ENCODE data around the gene GRID1. TPM values are rescaled to one million over a fixed set of nuclear protein-coding genes. Genes with fewer than 3 reads are reported as not detected.
"Not testable (repeated sequence)": the region's sequence is repeated elsewhere in the genome, so short reads cannot be mapped to it uniquely, and the experiment has no call there.

The GRID1 gene
- total RNA-seq, 1 donor from 2014 or later: 1.1 TPM

GRCh38 chr10:86242761-86243160 lies 123.8 kb downstream of the GRID1 start:
- Mint-ChIP-seq H3K4me1 (peaks cover 6% of the 10 kb centered on the region), H3K27ac (ENCODE audit: unreplicated experiment) (peak overlapping the region; percentile 3), H3K4me3 (no peak overlapping the region), H3K36me3 (ENCODE audit: low read depth) (peaks cover 2% of the 10 kb centered on the region), H3K9me3 (peaks cover 6% of the 10 kb centered on the region), H3K27me3 (ENCODE audit: low read depth) (no peaks in the 10 kb centered on the region)
- no peak for DNase-seq (ENCODE audit: low read depth, low spot score)
- TF ChIP-seq, protein P1, sequence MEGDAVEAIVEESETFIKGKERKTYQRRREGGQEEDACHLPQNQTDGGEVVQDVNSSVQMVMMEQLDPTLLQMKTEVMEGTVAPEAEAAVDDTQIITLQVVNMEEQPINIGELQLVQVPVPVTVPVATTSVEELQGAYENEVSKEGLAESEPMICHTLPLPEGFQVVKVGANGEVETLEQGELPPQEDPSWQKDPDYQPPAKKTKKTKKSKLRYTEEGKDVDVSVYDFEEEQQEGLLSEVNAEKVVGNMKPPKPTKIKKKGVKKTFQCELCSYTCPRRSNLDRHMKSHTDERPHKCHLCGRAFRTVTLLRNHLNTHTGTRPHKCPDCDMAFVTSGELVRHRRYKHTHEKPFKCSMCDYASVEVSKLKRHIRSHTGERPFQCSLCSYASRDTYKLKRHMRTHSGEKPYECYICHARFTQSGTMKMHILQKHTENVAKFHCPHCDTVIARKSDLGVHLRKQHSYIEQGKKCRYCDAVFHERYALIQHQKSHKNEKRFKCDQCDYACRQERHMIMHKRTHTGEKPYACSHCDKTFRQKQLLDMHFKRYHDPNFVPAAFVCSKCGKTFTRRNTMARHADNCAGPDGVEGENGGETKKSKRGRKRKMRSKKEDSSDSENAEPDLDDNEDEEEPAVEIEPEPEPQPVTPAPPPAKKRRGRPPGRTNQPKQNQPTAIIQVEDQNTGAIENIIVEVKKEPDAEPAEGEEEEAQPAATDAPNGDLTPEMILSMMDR (conservative IDR thresholded peaks at IDR 0.05): no peak

GRCh38 chr10:86238089-86238488 lies 128.5 kb downstream of the GRID1 start:
- H3K27me3 Mint-ChIP-seq (ENCODE audit: low read depth); H3K27ac Mint-ChIP-seq (ENCODE audit: unreplicated experiment); H3K36me3 Mint-ChIP-seq (ENCODE audit: low read depth); DNase-seq (ENCODE audit: low read depth, low spot score); H3K4me3 Mint-ChIP-seq: not testable (repeated sequence)
- Mint-ChIP-seq H3K9me3 (peaks cover 16% of the 10 kb centered on the region), H3K4me1 (peaks cover 19% of the 10 kb centered on the region)

- H3K4me3 Mint-ChIP-seq: no peak overlapping the region
- TF ChIP-seq, protein P1 (conservative IDR thresholded peaks at IDR 0.05): no peak
- H3K27ac Mint-ChIP-seq (ENCODE audit: unreplicated experiment): no peak overlapping the region
- peaks cover 15% of the 10 kb centered on the region for H3K9me3 Mint-ChIP-seq
- peaks cover 4% of the 10 kb centered on the region for H3K36me3 Mint-ChIP-seq (ENCODE audit: low read depth)
- DNase-seq (ENCODE audit: low read depth, low spot score): no peak
- H3K4me1 Mint-ChIP-seq: peaks cover 22% of the 10 kb centered on the region
- H3K27me3 Mint-ChIP-seq (ENCODE audit: low read depth): no peaks in the 10 kb centered on the region
Observed at GRCh38 chr10:86234541-86235270, 131.9 kb downstream of the GRID1 start.

DNA sequence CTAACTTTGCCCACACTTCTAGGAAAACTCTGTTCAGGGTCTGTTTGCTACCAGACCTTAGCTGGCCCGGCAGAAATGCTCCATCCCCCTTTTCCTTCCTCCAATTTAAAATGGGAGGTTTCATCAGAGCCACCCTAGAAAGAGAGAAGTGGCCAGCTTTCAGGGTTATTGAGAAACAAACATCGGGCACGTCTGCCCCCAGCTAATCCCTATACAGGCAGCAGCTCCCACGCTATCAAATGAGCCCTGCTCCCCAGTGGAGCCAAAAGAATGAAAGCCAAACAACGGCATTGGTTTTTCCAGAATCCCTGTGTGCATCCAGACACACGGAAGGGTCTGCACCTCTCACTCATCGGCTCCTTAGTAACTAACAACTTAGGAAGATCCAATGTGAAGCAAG lies 132.5 kb downstream of the GRID1 start:
- H3K36me3 Mint-ChIP-seq (ENCODE audit: low read depth): peaks cover 4% of the 10 kb centered on the region
- TF ChIP-seq, protein P1 (conservative IDR thresholded peaks at IDR 0.05): no peak
- no peaks in the 10 kb centered on the region for H3K27me3 Mint-ChIP-seq (ENCODE audit: low read depth)
- H3K27ac Mint-ChIP-seq (ENCODE audit: unreplicated experiment): no peak overlapping the region
- no peak overlapping the region for H3K4me3 Mint-ChIP-seq
- peaks cover 22% of the 10 kb centered on the region for H3K4me1 Mint-ChIP-seq
- H3K9me3 Mint-ChIP-seq: peaks cover 12% of the 10 kb centered on the region
- no peak for DNase-seq (ENCODE audit: low read depth, low spot score)

DNA sequence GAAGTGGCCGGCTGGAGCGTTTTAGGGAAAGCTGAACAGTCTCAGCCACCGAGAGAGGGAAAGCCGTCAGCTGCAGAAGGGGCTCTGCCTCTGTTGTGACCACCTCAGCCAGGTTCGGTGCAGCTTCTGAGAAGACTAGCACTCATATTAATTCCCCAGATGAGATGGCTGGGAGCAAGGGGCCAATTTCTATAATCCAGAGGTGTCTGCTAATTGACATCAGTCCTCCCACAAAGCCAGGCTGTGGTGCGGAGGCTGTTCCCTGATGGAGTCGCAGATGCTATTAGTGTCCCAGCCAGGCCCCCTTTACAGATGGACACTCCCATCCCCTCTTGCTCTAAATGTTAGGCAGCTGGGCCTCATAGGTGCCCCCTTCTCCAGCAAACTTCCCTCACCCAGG lies 133.5 kb downstream of the GRID1 start:
- Mint-ChIP-seq H3K4me1 (peaks cover 22% of the 10 kb centered on the region), H3K27ac (ENCODE audit: unreplicated experiment) (peak overlapping the region; percentile 35), H3K4me3 (no peak overlapping the region), H3K36me3 (ENCODE audit: low read depth) (peaks cover 4% of the 10 kb centered on the region), H3K27me3 (ENCODE audit: low read depth) (no peaks in the 10 kb centered on the region), H3K9me3 (peaks cover 12% of the 10 kb centered on the region)
- no peak for DNase-seq (ENCODE audit: low read depth, low spot score)
- TF ChIP-seq, protein P1 (conservative IDR thresholded peaks at IDR 0.05): no peak

DNA sequence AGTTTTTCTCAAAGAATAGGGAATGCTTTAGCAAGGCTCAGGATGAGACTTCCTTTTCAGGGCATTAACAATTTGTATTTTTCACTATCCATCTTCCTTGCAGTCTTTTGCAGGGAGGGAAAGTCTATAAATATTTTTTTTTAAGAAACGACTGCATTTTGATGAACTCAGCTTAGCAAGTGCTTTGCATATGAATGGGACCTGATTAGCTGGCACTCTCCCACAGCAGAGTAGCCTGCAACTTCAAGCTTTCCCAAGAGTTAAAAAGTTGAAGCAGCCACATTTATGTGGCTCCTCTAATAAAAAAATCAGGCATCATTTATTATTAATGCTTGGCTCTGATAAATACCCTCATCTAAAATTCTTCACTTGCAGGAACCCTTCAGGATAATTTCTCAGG lies 134.0 kb downstream of the GRID1 start:
- Mint-ChIP-seq H3K4me3 (no peak overlapping the region), H3K4me1 (peaks cover 22% of the 10 kb centered on the region), H3K27me3 (ENCODE audit: low read depth) (no peaks in the 10 kb centered on the region), H3K27ac (ENCODE audit: unreplicated experiment) (peak overlapping the region; percentile 35), H3K9me3 (peaks cover 9% of the 10 kb centered on the region), H3K36me3 (ENCODE audit: low read depth) (peaks cover under 1% of the 10 kb centered on the region)
- DNase-seq (ENCODE audit: low read depth, low spot score): no peak
- TF ChIP-seq, protein P1 (conservative IDR thresholded peaks at IDR 0.05): no peak

Data from neural crest cell (in vitro differentiated cells).